Endothelial cell (in vitro differentiated cells): ENCODE data around the gene FOXR1. TPM values are rescaled to one million over a fixed set of nuclear protein-coding genes. Genes with fewer than 3 reads are reported as not detected.
A peak's percentile ranks its signal among the peaks of the same experiment; 100 is the strongest.

ENCODE experiments used
- DNase-seq: peaks from one replicate; pipeline ENCODE4 v3.0.0; 2021; ENCODE audit warnings: low spot score
- H3K27ac Mint-ChIP-seq: one replicate; pipeline ENCODE4 v1.8.0; 2021; ENCODE audit warnings: mixed read lengths, inconsistent platforms; ENCODE audit not compliant: unreplicated experiment
- H3K27me3 Mint-ChIP-seq: one replicate; pipeline ENCODE4 v1.8.0; 2021; ENCODE audit warnings: mild to moderate bottlenecking, moderate library complexity, mixed read lengths, inconsistent platforms; ENCODE audit not compliant: unreplicated experiment
- H3K36me3 Mint-ChIP-seq: one replicate; pipeline ENCODE4 v1.8.0; 2021; ENCODE audit warnings: mild to moderate bottlenecking, low read depth, mixed read lengths, inconsistent platforms; ENCODE audit not compliant: unreplicated experiment
- H3K4me1 Mint-ChIP-seq: one replicate; pipeline ENCODE4 v1.8.0; 2021; ENCODE audit warnings: mild to moderate bottlenecking, mixed read lengths, inconsistent platforms; ENCODE audit not compliant: unreplicated experiment
- H3K4me3 Mint-ChIP-seq: one replicate; pipeline ENCODE4 v1.8.0; 2021; ENCODE audit warnings: mild to moderate bottlenecking, mixed read lengths, inconsistent platforms; ENCODE audit not compliant: unreplicated experiment
- H3K9me3 Mint-ChIP-seq: one replicate; pipeline ENCODE4 v1.8.0; 2021; ENCODE audit warnings: mixed read lengths, inconsistent platforms; ENCODE audit not compliant: unreplicated experiment
- total RNA-seq: library from RNA; stranded (reverse); fragmentation: NEBNext Ultra II Directional; extraction: Animal tissue kit (Norgen Biotek cat#: 25700); gene quantifications from one replicate; pipeline ENCODE4 v1.2.1, GENCODE V29; 2021; ENCODE audit not compliant: unreplicated experiment
- TF ChIP-seq, protein P1 (sequence below): fragments of 200-600 bp; sonication (generic); IDR thresholded peaks from one replicate; pipeline ENCODE4 v1.5.0; 2021; ENCODE audit warnings: antibody characterized with exemption; ENCODE audit not compliant: unreplicated experiment

FOXR1 gene
- total RNA-seq, 1 donor from 2014 or later = not detected

DNA sequence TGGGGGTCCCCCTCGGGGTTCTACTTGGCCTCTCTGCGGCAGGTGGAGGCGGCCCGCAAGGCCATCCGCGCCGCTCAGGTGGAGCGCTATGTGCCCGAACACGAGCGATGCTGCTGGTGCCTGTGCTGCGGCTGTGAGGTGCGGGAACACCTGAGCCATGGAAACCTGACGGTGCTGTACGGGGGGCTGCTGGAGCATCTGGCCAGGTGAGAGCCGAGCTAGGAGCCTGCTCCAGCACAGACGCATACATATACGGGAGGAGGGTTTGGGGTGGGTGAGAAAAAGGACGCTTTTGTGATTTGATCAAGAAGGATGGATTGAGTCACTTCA is 26.8 kb downstream of the FOXR1 start:
- Mint-ChIP-seq H3K4me3 (peak overlapping the region; percentile 98), H3K9me3 (no peaks in the 10 kb centered on the region), H3K36me3 (no peaks in the 10 kb centered on the region), H3K27ac (no peak overlapping the region), H3K27me3 (peaks cover 7% of the 10 kb centered on the region), H3K4me1 (peaks cover 21% of the 10 kb centered on the region)
- no peak for DNase-seq
- TF ChIP-seq, protein P1, sequence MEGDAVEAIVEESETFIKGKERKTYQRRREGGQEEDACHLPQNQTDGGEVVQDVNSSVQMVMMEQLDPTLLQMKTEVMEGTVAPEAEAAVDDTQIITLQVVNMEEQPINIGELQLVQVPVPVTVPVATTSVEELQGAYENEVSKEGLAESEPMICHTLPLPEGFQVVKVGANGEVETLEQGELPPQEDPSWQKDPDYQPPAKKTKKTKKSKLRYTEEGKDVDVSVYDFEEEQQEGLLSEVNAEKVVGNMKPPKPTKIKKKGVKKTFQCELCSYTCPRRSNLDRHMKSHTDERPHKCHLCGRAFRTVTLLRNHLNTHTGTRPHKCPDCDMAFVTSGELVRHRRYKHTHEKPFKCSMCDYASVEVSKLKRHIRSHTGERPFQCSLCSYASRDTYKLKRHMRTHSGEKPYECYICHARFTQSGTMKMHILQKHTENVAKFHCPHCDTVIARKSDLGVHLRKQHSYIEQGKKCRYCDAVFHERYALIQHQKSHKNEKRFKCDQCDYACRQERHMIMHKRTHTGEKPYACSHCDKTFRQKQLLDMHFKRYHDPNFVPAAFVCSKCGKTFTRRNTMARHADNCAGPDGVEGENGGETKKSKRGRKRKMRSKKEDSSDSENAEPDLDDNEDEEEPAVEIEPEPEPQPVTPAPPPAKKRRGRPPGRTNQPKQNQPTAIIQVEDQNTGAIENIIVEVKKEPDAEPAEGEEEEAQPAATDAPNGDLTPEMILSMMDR = no peak

DNA sequence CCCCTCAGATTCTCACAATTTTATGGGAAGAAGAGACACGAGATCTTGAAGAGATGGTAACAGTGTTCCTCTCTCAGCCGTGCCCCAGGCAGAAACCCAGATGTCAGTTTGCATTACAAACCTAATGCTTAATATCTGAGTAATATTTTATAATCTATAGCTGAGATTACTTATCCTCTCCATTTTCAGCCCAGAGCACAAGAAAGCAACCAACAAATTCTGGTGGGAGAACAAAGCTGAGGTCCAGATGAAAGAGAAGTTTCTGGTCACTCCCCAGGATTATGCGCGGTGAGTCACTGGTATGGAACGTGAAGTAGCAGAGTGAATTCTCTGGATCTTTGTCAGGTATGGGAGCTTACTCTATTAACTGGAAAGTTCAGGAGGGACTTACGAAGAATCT is 27.3 kb downstream of the FOXR1 start:
- Mint-ChIP-seq H3K9me3 (no peaks in the 10 kb centered on the region), H3K4me1 (peaks cover 21% of the 10 kb centered on the region), H3K36me3 (no peaks in the 10 kb centered on the region), H3K27me3 (peaks cover 7% of the 10 kb centered on the region), H3K27ac (no peak overlapping the region), H3K4me3 (peak overlapping the region; percentile 98)
- no peak for DNase-seq
- TF ChIP-seq, protein P1 = no peak

DNA sequence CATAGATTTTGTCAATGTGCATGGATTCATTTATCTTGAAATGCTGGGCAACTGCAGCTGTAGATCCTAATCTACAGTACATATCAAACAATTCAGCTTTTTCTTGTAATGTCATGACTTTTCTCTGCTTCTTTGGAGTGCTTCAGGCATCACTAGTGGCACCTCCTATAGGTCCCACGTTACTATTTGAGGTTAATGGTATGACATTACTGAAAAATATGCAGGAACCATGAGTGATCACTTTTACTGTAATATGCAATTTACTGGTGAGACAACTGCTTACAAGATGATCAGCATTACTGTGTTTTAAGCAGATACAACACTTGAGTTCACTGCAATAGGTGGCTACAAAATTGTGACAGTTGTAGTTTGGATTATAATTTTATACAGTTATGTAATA is 29.3 kb downstream of the FOXR1 start:
- Mint-ChIP-seq H3K27me3 (peaks cover 5% of the 10 kb centered on the region), H3K4me3 (no peak overlapping the region), H3K27ac (no peak overlapping the region), H3K9me3 (no peaks in the 10 kb centered on the region), H3K36me3 (no peaks in the 10 kb centered on the region), H3K4me1 (peaks cover 21% of the 10 kb centered on the region)
- TF ChIP-seq, protein P1 = no peak
- no peak for DNase-seq

DNA sequence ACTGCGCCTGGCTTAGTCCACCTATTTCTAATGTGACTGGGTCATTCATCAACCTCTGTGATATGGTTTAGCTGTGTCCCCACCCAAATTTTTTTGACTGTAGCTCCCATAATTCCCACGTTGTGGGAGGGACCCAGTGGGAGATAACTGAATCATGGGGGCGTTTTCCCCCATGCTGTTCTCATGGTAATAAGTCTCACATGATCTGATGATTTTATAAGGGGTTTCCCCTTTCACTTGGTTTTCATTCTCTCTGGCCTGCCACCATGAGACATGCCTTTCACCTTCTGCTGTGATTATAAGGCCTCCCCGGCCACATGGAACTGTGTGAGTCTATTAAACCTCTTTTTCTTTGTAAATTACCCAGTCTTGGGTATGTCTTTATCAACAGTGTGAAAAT is 35.1 kb downstream of the FOXR1 start:
- H3K9me3 Mint-ChIP-seq = no peaks in the 10 kb centered on the region
- TF ChIP-seq, protein P1 = no peak
- H3K36me3 Mint-ChIP-seq = peaks cover 21% of the 10 kb centered on the region
- H3K4me1 Mint-ChIP-seq = no peaks in the 10 kb centered on the region
- H3K4me3 Mint-ChIP-seq = no peak overlapping the region
- DNase-seq = no peak
- H3K27ac Mint-ChIP-seq = no peak overlapping the region
- no peaks in the 10 kb centered on the region for H3K27me3 Mint-ChIP-seq

DNA sequence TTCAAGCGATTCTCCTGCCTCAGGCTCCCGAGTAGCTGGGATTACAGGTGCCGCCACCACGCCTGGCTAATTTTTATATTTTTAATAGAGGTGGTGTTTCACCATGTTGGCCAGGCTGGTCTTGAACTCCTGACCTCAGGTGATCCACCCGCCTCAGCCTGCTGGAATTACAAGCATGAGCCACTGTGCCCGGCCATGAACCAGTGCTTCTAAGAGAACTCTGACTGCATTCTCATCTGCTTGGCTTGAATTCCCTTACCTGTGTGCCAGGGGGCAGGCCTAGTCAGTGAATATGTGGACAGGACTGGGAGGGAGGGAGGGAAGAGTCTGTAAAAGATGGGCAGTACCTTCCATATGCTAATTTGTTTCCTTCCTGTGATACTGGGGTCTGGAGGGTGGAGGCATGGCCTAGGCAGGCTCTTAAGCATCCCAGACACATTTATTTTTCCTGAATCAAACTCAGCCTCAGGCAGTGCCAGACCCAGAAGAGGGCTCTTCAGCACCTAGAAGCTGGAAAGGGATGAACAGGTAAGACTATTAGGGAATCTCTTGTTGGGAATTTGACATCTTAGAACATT is 40.0 kb downstream of the FOXR1 start:
- no peak overlapping the region for H3K4me3 Mint-ChIP-seq
- H3K27ac Mint-ChIP-seq = no peak overlapping the region
- H3K4me1 Mint-ChIP-seq = no peaks in the 10 kb centered on the region
- TF ChIP-seq, protein P1 = no peak
- no peak for DNase-seq
- H3K36me3 Mint-ChIP-seq = peaks cover 43% of the 10 kb centered on the region
- H3K27me3 Mint-ChIP-seq = no peaks in the 10 kb centered on the region
- no peaks in the 10 kb centered on the region for H3K9me3 Mint-ChIP-seq
